ENCODE measurements around the gene CNST. TPM values are rescaled to one million over a fixed set of nuclear protein-coding genes. Genes with fewer than 3 reads are reported as not detected.

The CNST gene
- total RNA-seq, 4 donors from 2014 or later, result 21.2 to 31.2 (median 28.4) TPM

GRCh38 chr1:246659594-246660140, 93.4 kb downstream of the CNST start:
- DNase-seq (ENCODE audit: low spot score in 2 of 2), result no peak
- H3K4me3 ChIP-seq (ENCODE audit: low read depth, poor library complexity, severe bottlenecking), result no peak overlapping the region
- intact Hi-C loops (cut with DNase I; ENCODE audit: low total_unique reads), result no loop called here
- WGBS, 2 donors, result 93 to 95% methylated on average over 6 of the region's 6 CpGs
- TF ChIP-seq POLR2A (IDR thresholded peaks at IDR 0.05), result no peak

- 88 to 93% methylated on average over 2 of the region's 2 CpGs for WGBS, 2 donors
- no peak for DNase-seq (ENCODE audit: low spot score in 2 of 2)
- no peak overlapping the region for H3K4me3 ChIP-seq (ENCODE audit: low read depth, poor library complexity, severe bottlenecking)
- TF ChIP-seq POLR2A (IDR thresholded peaks at IDR 0.05) (no peak), CTCF (IDR thresholded peaks at IDR 0.05) (no peak)
- intact Hi-C loops (cut with DNase I; ENCODE audit: low total_unique reads), result no loop called here
Measured at GRCh38 chr1:246661451-246661850, 95.2 kb downstream of the CNST start.

GRCh38 chr1:246667773-246668172, 101.5 kb downstream of the CNST start:
- TF ChIP-seq CTCF (IDR thresholded peaks at IDR 0.05) (no peak), POLR2A (IDR thresholded peaks at IDR 0.05) (no peak)
- H3K4me3 ChIP-seq (ENCODE audit: low read depth, poor library complexity, severe bottlenecking), result no peak overlapping the region
- intact Hi-C loops (cut with DNase I; ENCODE audit: low total_unique reads), result no loop called here
- DNase-seq (ENCODE audit: low spot score in 2 of 2), result no peak
- WGBS, 2 donors, result 94 to 97% methylated on average over 5 of the region's 5 CpGs

- TF ChIP-seq CTCF (IDR thresholded peaks at IDR 0.05) (no peak), POLR2A (IDR thresholded peaks at IDR 0.05) (no peak)
- intact Hi-C loops (cut with DNase I; ENCODE audit: low total_unique reads), result no loop called here
- 82 to 87% methylated on average over 6 of the region's 6 CpGs for WGBS, 2 donors
- no peak overlapping the region for H3K4me3 ChIP-seq (ENCODE audit: low read depth, poor library complexity, severe bottlenecking)
- no peak for DNase-seq (ENCODE audit: low spot score in 2 of 2)
Measured at GRCh38 chr1:246669659-246670058, 103.4 kb downstream of the CNST start.

- H3K4me3 ChIP-seq (ENCODE audit: low read depth, poor library complexity, severe bottlenecking), result no peak overlapping the region
- TF ChIP-seq POLR2A (IDR thresholded peaks at IDR 0.05) (no peak), CTCF (IDR thresholded peaks at IDR 0.05) (no peak)
- no peak for DNase-seq (ENCODE audit: low spot score in 2 of 2)
- 89 to 93% methylated on average over 8 of the region's 8 CpGs for WGBS, 2 donors
- intact Hi-C loops (cut with DNase I; ENCODE audit: low total_unique reads), result no loop called here
Measured at GRCh38 chr1:246674049-246674448, 107.8 kb downstream of the CNST start.

- intact Hi-C loops (cut with DNase I; ENCODE audit: low total_unique reads), result no loop called here
- no peak for DNase-seq (ENCODE audit: low spot score in 2 of 2)
- WGBS, 2 donors, result 60 to 61% methylated on average over 2 of the region's 2 CpGs
- no peak overlapping the region for H3K4me3 ChIP-seq (ENCODE audit: low read depth, poor library complexity, severe bottlenecking)
- TF ChIP-seq CTCF (IDR thresholded peaks at IDR 0.05) (no peak), POLR2A (IDR thresholded peaks at IDR 0.05) (no peak)
Measured at GRCh38 chr1:246677842-246678241, 111.6 kb downstream of the CNST start.

All from lower leg skin (tissue), 4 donors.